Memory B cell (primary cell): Measurements from ENCODE around the gene SLC25A48.
"Not testable (repeated sequence)": the region's sequence is repeated elsewhere in the genome, so short reads cannot be mapped to it uniquely, and the experiment has no call there.

Experiments
- ATAC-seq: fragments of 150-1000 bp; cut with Tn5 transposase; 2 replicates; pipeline ENCODE4 v1.10.0; 2021; ENCODE audit warnings: low read depth, mild to moderate bottlenecking, moderate library complexity
- DNase-seq, 2 donors: peaks; one replicate each; pipeline ENCODE4 v3.0.0; 2022; ENCODE audit warnings: low spot score in 2 of 2
- H3K27ac Mint-ChIP-seq: one replicate; pipeline ENCODE4 v1.8.0; 2022; ENCODE audit warnings: mild to moderate bottlenecking, moderate library complexity, mixed read lengths
- H3K27me3 Mint-ChIP-seq: one replicate; pipeline ENCODE4 v1.8.0; 2022; ENCODE audit warnings: mixed read lengths
- H3K36me3 Mint-ChIP-seq: one replicate; pipeline ENCODE4 v1.8.0; 2022; ENCODE audit warnings: mild to moderate bottlenecking, mixed read lengths
- H3K4me1 Mint-ChIP-seq: one replicate; pipeline ENCODE4 v1.8.0; 2022; ENCODE audit warnings: mixed read lengths
- H3K4me3 Mint-ChIP-seq: one replicate; pipeline ENCODE4 v1.8.0; 2022; ENCODE audit warnings: mild to moderate bottlenecking, moderate library complexity, mixed read lengths
- H3K9me3 Mint-ChIP-seq: one replicate; pipeline ENCODE4 v1.8.0; 2022; ENCODE audit warnings: mixed read lengths

The SLC25A48 gene

DNA sequence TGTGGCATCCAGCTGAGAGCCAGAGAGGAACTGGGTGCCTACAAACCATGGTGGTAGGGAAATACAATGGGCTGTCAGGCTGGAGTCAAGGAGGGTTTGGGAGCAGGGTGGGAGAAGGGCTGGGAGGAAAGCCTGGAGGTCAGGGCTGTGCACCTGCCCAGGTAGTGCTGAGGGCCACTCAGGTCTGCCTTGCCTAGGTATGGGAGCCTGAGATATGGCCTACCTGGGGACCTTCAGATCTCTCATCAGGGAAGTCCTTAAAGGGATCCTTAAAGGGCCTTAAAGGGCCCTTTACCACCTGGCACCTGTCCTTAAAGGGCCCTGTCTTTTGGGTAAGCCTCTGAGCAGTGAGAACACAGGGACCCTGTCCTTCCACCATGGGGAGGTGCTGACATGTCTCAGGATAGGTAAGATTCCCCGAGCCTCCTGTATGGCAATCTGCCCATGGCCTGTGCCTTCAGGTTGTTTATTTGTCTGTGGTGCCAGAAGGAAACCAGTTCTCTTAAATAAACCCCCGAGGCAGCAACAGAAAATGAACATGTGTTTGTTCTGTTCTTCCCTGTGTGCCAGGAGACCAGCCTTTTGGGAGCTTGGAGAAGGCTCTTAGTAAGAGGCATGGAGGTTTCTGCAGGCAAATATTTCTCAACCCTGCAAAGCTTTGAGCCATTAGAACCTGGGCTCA is 23.3 kb downstream of the SLC25A48 start:
- no peaks in the 10 kb centered on the region for H3K4me1 Mint-ChIP-seq
- H3K9me3 Mint-ChIP-seq, result peaks cover 2% of the 10 kb centered on the region
- ATAC-seq (no peak), DNase-seq (no peak)
- H3K27ac Mint-ChIP-seq, result no peak overlapping the region
- H3K4me3 Mint-ChIP-seq, result no peak overlapping the region
- peaks cover 2% of the 10 kb centered on the region for H3K36me3 Mint-ChIP-seq
- peaks cover 11% of the 10 kb centered on the region for H3K27me3 Mint-ChIP-seq

DNA sequence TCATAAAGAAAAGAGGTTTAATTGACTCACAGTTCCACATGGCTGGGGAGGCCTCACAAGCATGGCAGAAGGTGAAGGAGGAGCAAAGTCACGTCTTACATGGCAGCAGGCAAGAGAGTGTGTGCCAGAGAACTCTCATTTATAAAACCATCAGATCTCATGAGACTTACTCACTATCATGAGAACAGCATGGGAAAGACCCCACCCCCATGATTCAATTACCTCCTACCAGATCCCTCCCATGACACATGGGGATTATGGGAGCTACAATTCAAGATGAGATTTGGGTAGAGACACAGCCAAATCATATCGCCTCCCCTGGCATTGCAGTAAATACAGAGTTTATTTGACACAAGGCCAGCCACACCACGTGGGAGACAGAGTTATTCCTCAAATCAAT is 24.7 kb downstream of the SLC25A48 start:
- not testable (repeated sequence) for ATAC-seq, H3K4me3 Mint-ChIP-seq, H3K36me3 Mint-ChIP-seq, H3K27ac Mint-ChIP-seq, DNase-seq, H3K9me3 Mint-ChIP-seq, H3K4me1 Mint-ChIP-seq
- H3K27me3 Mint-ChIP-seq, result peaks cover 17% of the 10 kb centered on the region

GRCh38 chr5:135859641-135860040 is 25.2 kb downstream of the SLC25A48 start:
- H3K9me3 Mint-ChIP-seq, result peaks cover 4% of the 10 kb centered on the region
- H3K4me3 Mint-ChIP-seq, result no peak overlapping the region
- H3K27ac Mint-ChIP-seq, result no peak overlapping the region
- H3K4me1 Mint-ChIP-seq, result no peaks in the 10 kb centered on the region
- DNase-seq (no peak), ATAC-seq (no peak)
- peaks cover 2% of the 10 kb centered on the region for H3K36me3 Mint-ChIP-seq
- H3K27me3 Mint-ChIP-seq, result peaks cover 17% of the 10 kb centered on the region

DNA sequence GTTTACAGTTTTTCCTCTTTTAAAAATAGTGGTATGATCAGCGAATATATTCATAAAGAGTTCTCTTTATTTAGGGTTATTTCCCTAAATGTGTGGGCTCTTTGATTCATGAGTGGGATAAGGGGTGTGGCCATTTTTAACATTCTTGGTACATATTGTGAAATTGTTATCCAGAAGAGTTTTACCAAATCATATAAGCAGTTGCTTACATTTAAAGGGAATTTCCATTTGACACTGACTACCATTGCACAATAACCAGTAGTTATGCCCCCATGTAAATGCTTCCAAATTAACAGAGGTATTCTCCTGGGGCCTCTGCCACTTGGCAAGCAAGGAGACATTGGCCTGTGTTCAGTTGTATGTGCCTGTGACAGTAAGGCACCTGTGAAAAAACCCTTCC is 27.2 kb downstream of the SLC25A48 start:
- Mint-ChIP-seq H3K4me1 (no peaks in the 10 kb centered on the region), H3K4me3 (no peak overlapping the region)
- DNase-seq, result no peak

GRCh38 chr5:135862086-135862485 is 27.6 kb downstream of the SLC25A48 start:
- H3K27ac Mint-ChIP-seq, result no peak overlapping the region

More for the DNA sequence above, 27.2 kb downstream of the SLC25A48 start:
- Mint-ChIP-seq H3K36me3 (peaks cover 2% of the 10 kb centered on the region), H3K9me3 (peaks cover 4% of the 10 kb centered on the region), H3K27me3 (peaks cover 11% of the 10 kb centered on the region), H3K27ac (no peak overlapping the region)
- ATAC-seq, result no peak

DNA sequence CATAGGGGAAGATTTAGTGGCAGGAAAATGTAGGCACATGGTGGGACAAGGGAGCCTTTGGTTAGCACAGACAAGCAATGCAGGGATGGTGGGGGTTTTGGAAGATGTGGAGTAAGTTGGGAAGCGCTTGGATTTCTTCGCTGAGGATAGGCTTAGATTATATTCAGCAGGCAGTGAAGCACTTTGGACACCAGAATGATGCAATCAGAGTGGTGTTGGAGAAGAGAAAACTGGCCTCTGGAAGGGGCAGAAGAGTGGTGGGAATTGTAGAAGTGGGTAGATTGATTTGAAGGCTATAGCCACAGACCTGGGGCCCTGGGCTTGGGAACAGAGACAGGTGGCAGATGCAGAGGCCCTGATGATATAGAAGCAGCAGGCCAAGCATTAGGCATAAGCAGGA is 28.3 kb downstream of the SLC25A48 start:
- no peaks in the 10 kb centered on the region for H3K4me1 Mint-ChIP-seq
- H3K27me3 Mint-ChIP-seq, result peaks cover 9% of the 10 kb centered on the region
- H3K27ac Mint-ChIP-seq, result no peak overlapping the region
- no peak overlapping the region for H3K4me3 Mint-ChIP-seq
- peaks cover 4% of the 10 kb centered on the region for H3K9me3 Mint-ChIP-seq
- ATAC-seq (no peak), DNase-seq (no peak)
- peaks cover 2% of the 10 kb centered on the region for H3K36me3 Mint-ChIP-seq

More at GRCh38 chr5:135862086-135862485, 27.6 kb downstream of the SLC25A48 start:
- ATAC-seq (no peak), DNase-seq (no peak)
- Mint-ChIP-seq H3K9me3 (peaks cover 4% of the 10 kb centered on the region), H3K4me1 (no peaks in the 10 kb centered on the region), H3K4me3 (no peak overlapping the region), H3K27me3 (peaks cover 11% of the 10 kb centered on the region), H3K36me3 (peaks cover 2% of the 10 kb centered on the region)

GRCh38 chr5:135864503-135865435 is 30.3 kb downstream of the SLC25A48 start:
- no peak for DNase-seq
- Mint-ChIP-seq H3K4me3 (no peak overlapping the region), H3K36me3 (no peaks in the 10 kb centered on the region), H3K27me3 (peaks cover 9% of the 10 kb centered on the region), H3K9me3 (peaks cover 1% of the 10 kb centered on the region), H3K27ac (no peak overlapping the region), H3K4me1 (no peaks in the 10 kb centered on the region)
- ATAC-seq, result no peak

- Mint-ChIP-seq H3K36me3 (no peaks in the 10 kb centered on the region), H3K4me1 (no peaks in the 10 kb centered on the region), H3K27ac (no peak overlapping the region), H3K27me3 (peaks cover 9% of the 10 kb centered on the region), H3K9me3 (peaks cover 1% of the 10 kb centered on the region), H3K4me3 (no peak overlapping the region)
- DNase-seq, result no peak
- ATAC-seq, result no peak
Observed at GRCh38 chr5:135866016-135866415, 31.6 kb downstream of the SLC25A48 start.

GRCh38 chr5:135867599-135867998 is 33.1 kb downstream of the SLC25A48 start:
- H3K36me3 Mint-ChIP-seq, result no peaks in the 10 kb centered on the region
- no peak overlapping the region for H3K4me3 Mint-ChIP-seq
- ATAC-seq (no peak), DNase-seq (no peak)
- no peaks in the 10 kb centered on the region for H3K4me1 Mint-ChIP-seq
- peaks cover 12% of the 10 kb centered on the region for H3K27me3 Mint-ChIP-seq
- H3K27ac Mint-ChIP-seq, result no peak overlapping the region
- peaks cover 1% of the 10 kb centered on the region for H3K9me3 Mint-ChIP-seq

- H3K9me3 Mint-ChIP-seq, result peaks cover under 1% of the 10 kb centered on the region
- no peak for DNase-seq
- H3K4me1 Mint-ChIP-seq, result no peaks in the 10 kb centered on the region
- no peaks in the 10 kb centered on the region for H3K36me3 Mint-ChIP-seq
- peaks cover 6% of the 10 kb centered on the region for H3K27me3 Mint-ChIP-seq
- ATAC-seq, result no peak
- H3K27ac Mint-ChIP-seq, result no peak overlapping the region
- H3K4me3 Mint-ChIP-seq, result no peak overlapping the region
Observed at GRCh38 chr5:135868681-135869080, 34.2 kb downstream of the SLC25A48 start.

DNA sequence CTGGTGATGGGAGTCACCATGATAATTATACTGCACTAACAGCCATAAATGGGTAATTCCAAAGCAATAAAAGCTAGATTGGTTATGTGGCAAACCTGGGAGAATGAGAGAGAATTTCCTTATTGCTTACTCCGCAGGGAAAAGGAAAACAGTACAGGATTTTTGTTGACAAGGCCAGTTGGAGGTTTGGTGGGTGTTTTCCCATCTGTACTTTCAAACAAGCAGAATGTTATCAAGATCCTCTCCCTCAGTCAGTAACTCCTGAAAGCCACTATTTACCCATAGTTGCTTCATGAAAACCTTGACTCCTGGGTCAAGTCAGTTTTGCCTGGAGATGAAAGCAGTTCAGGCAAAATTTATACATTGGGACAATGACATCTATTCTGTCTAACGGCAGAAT is 34.8 kb downstream of the SLC25A48 start:
- ATAC-seq (no peak), DNase-seq (no peak)
- Mint-ChIP-seq H3K4me3 (no peak overlapping the region), H3K36me3 (no peaks in the 10 kb centered on the region), H3K4me1 (no peaks in the 10 kb centered on the region), H3K27ac (no peak overlapping the region), H3K9me3 (no peaks in the 10 kb centered on the region), H3K27me3 (peaks cover 6% of the 10 kb centered on the region)

- H3K27me3 Mint-ChIP-seq, result peaks cover 6% of the 10 kb centered on the region
- no peak for ATAC-seq
- H3K9me3 Mint-ChIP-seq, result no peaks in the 10 kb centered on the region
- no peak overlapping the region for H3K4me3 Mint-ChIP-seq
- no peaks in the 10 kb centered on the region for H3K4me1 Mint-ChIP-seq
- H3K27ac Mint-ChIP-seq, result no peak overlapping the region
- DNase-seq, result no peak
- H3K36me3 Mint-ChIP-seq, result no peaks in the 10 kb centered on the region
Observed at GRCh38 chr5:135869935-135870334, 35.5 kb downstream of the SLC25A48 start.

GRCh38 chr5:135871268-135871915 is 36.9 kb downstream of the SLC25A48 start:
- DNase-seq (no peak), ATAC-seq (no peak)
- H3K4me3 Mint-ChIP-seq, result no peak overlapping the region
- H3K9me3 Mint-ChIP-seq, result no peaks in the 10 kb centered on the region
- peaks cover 6% of the 10 kb centered on the region for H3K27me3 Mint-ChIP-seq
- no peaks in the 10 kb centered on the region for H3K36me3 Mint-ChIP-seq
- H3K27ac Mint-ChIP-seq, result no peak overlapping the region
- no peaks in the 10 kb centered on the region for H3K4me1 Mint-ChIP-seq

DNA sequence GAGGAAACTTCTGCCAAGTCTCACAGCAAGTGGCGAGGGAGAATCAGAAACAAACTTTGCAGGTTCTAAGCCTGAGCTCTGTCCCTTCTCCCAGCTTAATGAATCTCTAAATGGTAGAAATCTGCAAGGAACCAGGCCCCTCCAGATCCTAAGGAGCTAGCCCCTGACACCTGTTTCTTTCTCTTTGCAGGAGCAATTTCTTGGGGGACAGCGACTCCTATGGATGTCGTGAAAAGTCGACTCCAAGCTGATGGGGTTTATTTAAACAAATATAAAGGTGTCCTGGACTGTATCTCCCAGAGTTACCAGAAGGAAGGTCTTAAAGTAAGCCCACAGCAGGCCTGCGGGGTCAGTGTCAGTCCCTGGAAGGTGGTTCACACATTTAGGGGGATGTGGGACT is 39.4 kb downstream of the SLC25A48 start:
- no peaks in the 10 kb centered on the region for H3K4me1 Mint-ChIP-seq
- ATAC-seq (no peak), DNase-seq (no peak)
- no peaks in the 10 kb centered on the region for H3K36me3 Mint-ChIP-seq
- peaks cover under 1% of the 10 kb centered on the region for H3K9me3 Mint-ChIP-seq
- H3K27me3 Mint-ChIP-seq, result peaks cover 12% of the 10 kb centered on the region
- no peak overlapping the region for H3K27ac Mint-ChIP-seq
- H3K4me3 Mint-ChIP-seq, result no peak overlapping the region
